Measurements from ENCODE around the gene UNK. TPM values are rescaled to one million over a fixed set of nuclear protein-coding genes. Genes with fewer than 3 reads are reported as not detected.
"Not testable (repeated sequence)": the region's sequence is repeated elsewhere in the genome, so short reads cannot be mapped to it uniquely, and the experiment has no call there.

UNK gene
- total RNA-seq, 1 experiment from 2014 or later = 27.8 TPM

GRCh38 chr17:75856062-75856756 is 71.6 kb downstream of the UNK start:
- Histone ChIP-seq H3F3A (ENCODE audit: insufficient read depth, low read depth) (peaks cover 40% of the 10 kb centered on the region), H2AFZ (peak overlapping the region; percentile 80), H3K27ac (peak overlapping the region; percentile 45), H3K4me2 (peak overlapping the region; percentile 82), H3K27me3 (ENCODE audit: insufficient read depth, low read depth) (no peaks in the 10 kb centered on the region), H3K4me1 (replicated peaks; ENCODE audit: insufficient read depth) (peaks cover 23% of the 10 kb centered on the region), H3K36me3 (ENCODE audit: low read depth) (peaks cover 3% of the 10 kb centered on the region), H3K79me2 (ENCODE audit: low read depth) (peaks cover 36% of the 10 kb centered on the region), H3K4me3 (peak overlapping the region; percentile 74), H3K9me2 (ENCODE audit: insufficient read depth) (no peaks in the 10 kb centered on the region), H4K20me1 (ENCODE audit: insufficient read depth) (peaks cover 3% of the 10 kb centered on the region; the same call in 1 of the 2 replicates), H3K9me3 (ENCODE audit: insufficient read depth, low read depth) (no peaks in the 10 kb centered on the region)
- DNase-seq = peak in 1 of 2 experiments; percentile 56
- intact Hi-C loops (cut with micrococcal nuclease; ENCODE audit: unreplicated experiment) = no loop called here
- POLR2A ChIA-PET (ENCODE audit: unreplicated experiment) = interaction anchor here (0.8 to 2.1 kb wide), 3 partner anchors 11 to 67 kb away, joined by 5 to 24 read pairs (median 10); no protein-coding TSS in a partner anchor
- BruUV-seq (replicated peaks) = no TSS peak
- CTCF ChIA-PET = interaction anchor here (0.5 to 1.6 kb wide), 3 partner anchors 16 to 73 kb away, joined by 4 to 7 read pairs (median 7); no protein-coding TSS in a partner anchor
- TF ChIP-seq CTCF (conservative IDR thresholded peaks at IDR 0.05) = 0 out of 2 replicates have a peak, but pooled peaks have one; percentile 52
- no peak for TF ChIP-seq EZH2 (IDR thresholded peaks at IDR 0.05; ENCODE audit: low read depth)

- H3K9me2 ChIP-seq (ENCODE audit: insufficient read depth); H3K4me3 ChIP-seq; H4K20me1 ChIP-seq (ENCODE audit: insufficient read depth); H3K4me2 ChIP-seq; H2AFZ ChIP-seq; DNase-seq; H3K27ac ChIP-seq; intact Hi-C loops (cut with micrococcal nuclease; ENCODE audit: unreplicated experiment); H3K27me3 ChIP-seq (ENCODE audit: insufficient read depth, low read depth); H3K4me1 ChIP-seq (replicated peaks; ENCODE audit: insufficient read depth); H3K79me2 ChIP-seq (ENCODE audit: low read depth); H3K36me3 ChIP-seq (ENCODE audit: low read depth); BruUV-seq (replicated peaks); H3K9me3 ChIP-seq (ENCODE audit: insufficient read depth, low read depth): not testable (repeated sequence)
- ChIA-PET CTCF (interaction anchor here (1.1 kb wide), 1 partner anchor 14 kb away, joined by 3 read pairs; no protein-coding TSS in a partner anchor), POLR2A (ENCODE audit: unreplicated experiment) (interaction anchor here (0.6 to 1.0 kb wide), 2 partner anchors 79 to 97 kb away, joined by 3 to 6 read pairs; a partner anchor contains a TSS)
- peaks cover 23% of the 10 kb centered on the region; the same call in 1 of the 2 replicates for H3F3A ChIP-seq (ENCODE audit: insufficient read depth, low read depth)
Observed at GRCh38 chr17:75859358-75859757, 74.8 kb downstream of the UNK start.

GRCh38 chr17:75861927-75862317 is 77.3 kb downstream of the UNK start:
- H3F3A ChIP-seq (ENCODE audit: insufficient read depth, low read depth) = peaks cover 13% of the 10 kb centered on the region; the same call in 1 of the 2 replicates
- H3K27me3 ChIP-seq (ENCODE audit: insufficient read depth, low read depth) = no peaks in the 10 kb centered on the region
- H3K9me2 ChIP-seq (ENCODE audit: insufficient read depth) = no peaks in the 10 kb centered on the region
- ChIA-PET CTCF (interaction anchor here (0.6 kb wide), 2 partner anchors 115 to 248 kb away, joined by 8 to 11 read pairs; no protein-coding TSS in a partner anchor), POLR2A (ENCODE audit: unreplicated experiment) (interaction anchor here (0.7 kb wide), 1 partner anchor 221 kb away, joined by 4 read pairs; no protein-coding TSS in a partner anchor)
- no peaks in the 10 kb centered on the region for H3K36me3 ChIP-seq (ENCODE audit: low read depth)
- no peaks in the 10 kb centered on the region for H4K20me1 ChIP-seq (ENCODE audit: insufficient read depth)
- no peaks in the 10 kb centered on the region for H3K4me1 ChIP-seq (replicated peaks; ENCODE audit: insufficient read depth)
- no peak overlapping the region for H2AFZ ChIP-seq
- H3K27ac ChIP-seq = no peak overlapping the region
- no TSS peak for BruUV-seq (replicated peaks)
- no peak overlapping the region for H3K4me3 ChIP-seq
- no peak for DNase-seq
- H3K4me2 ChIP-seq = no peak overlapping the region
- no peak for TF ChIP-seq EZH2 (IDR thresholded peaks at IDR 0.05; ENCODE audit: low read depth)
- TF ChIP-seq CTCF (conservative IDR thresholded peaks at IDR 0.05) = no peak
- H3K9me3 ChIP-seq (ENCODE audit: insufficient read depth, low read depth) = no peaks in the 10 kb centered on the region
- intact Hi-C loops (cut with micrococcal nuclease; ENCODE audit: unreplicated experiment) = no loop called here
- no peaks in the 10 kb centered on the region for H3K79me2 ChIP-seq (ENCODE audit: low read depth)
